HG03064 (cell line): Measurements from ENCODE around the gene GBGT1.
"Not testable (repeated sequence)": the region's sequence is repeated elsewhere in the genome, so short reads cannot be mapped to it uniquely, and the experiment has no call there.

Source experiments
- ATAC-seq: cut with Tn5 transposase; IDR thresholded peaks from one replicate; pipeline ENCODE4 v1.9.1; 2021; ENCODE audit warnings: low read depth; ENCODE audit not compliant: unreplicated experiment

The GBGT1 gene

GRCh38 chr9:133199648-133200321, 36.1 kb upstream of the GBGT1 start:
- ATAC-seq = no peak

- no peak for ATAC-seq
These were observed 31.3 kb upstream of the GBGT1 start for GRCh38 chr9:133195029-133195428.

- no peak for ATAC-seq
These were observed 30.9 kb upstream of the GBGT1 start for GRCh38 chr9:133194597-133194996.

GRCh38 chr9:133191989-133192388, 28.3 kb upstream of the GBGT1 start:
- no peak for ATAC-seq

- ATAC-seq = no peak
These were observed 26.1 kb upstream of the GBGT1 start for GRCh38 chr9:133189826-133190225.

GRCh38 chr9:133188843-133189180, 25.1 kb upstream of the GBGT1 start:
- ATAC-seq = no peak

- no peak for ATAC-seq
These were observed 24.5 kb upstream of the GBGT1 start for GRCh38 chr9:133188006-133188842.

- ATAC-seq = no peak
These were observed 23.9 kb upstream of the GBGT1 start for GRCh38 chr9:133187561-133188005.

- no peak for ATAC-seq
These were observed 23.0 kb upstream of the GBGT1 start for GRCh38 chr9:133186736-133187135.

GRCh38 chr9:133184971-133185370, 21.3 kb upstream of the GBGT1 start:
- ATAC-seq = no peak

GRCh38 chr9:133182151-133182550, 18.4 kb upstream of the GBGT1 start:
- no peak for ATAC-seq

- no peak for ATAC-seq
These were observed 17.8 kb upstream of the GBGT1 start for GRCh38 chr9:133181561-133181960.

- no peak for ATAC-seq
These were observed 17.2 kb upstream of the GBGT1 start for GRCh38 chr9:133180953-133181352.

GRCh38 chr9:133173056-133173455, 9.3 kb upstream of the GBGT1 start:
- ATAC-seq = no peak

GRCh38 chr9:133171161-133171961, 7.6 kb upstream of the GBGT1 start:
- no peak for ATAC-seq

GRCh38 chr9:133170716-133171115, 7.0 kb upstream of the GBGT1 start:
- ATAC-seq = no peak

GRCh38 chr9:133169687-133170086, 6.0 kb upstream of the GBGT1 start:
- not testable (repeated sequence) for ATAC-seq

- no peak for ATAC-seq
These were observed 5.4 kb upstream of the GBGT1 start for GRCh38 chr9:133169102-133169501.

- ATAC-seq = no peak
These were observed 4.7 kb upstream of the GBGT1 start for GRCh38 chr9:133168432-133168831.

GRCh38 chr9:133167769-133168168, 4.1 kb upstream of the GBGT1 start:
- no peak for ATAC-seq

GRCh38 chr9:133167096-133167730, 3.5 kb upstream of the GBGT1 start:
- ATAC-seq = no peak
